ENCODE results near the gene ROBO3.

The ROBO3 gene

GRCh38 chr11:124930799-124931198 lies 65.6 kb downstream of the ROBO3 start:
- DNase-seq: no peak
